Measurements from ENCODE around the gene SLC37A2. TPM values are rescaled to one million over a fixed set of nuclear protein-coding genes. Genes with fewer than 3 reads are reported as not detected.

Gene SLC37A2
- total RNA-seq, 1 experiment from 2014 or later = 5.2 TPM

- Mint-ChIP-seq H3K4me3 (ENCODE audit: unreplicated experiment) (peak overlapping the region; percentile 98), H3K27me3 (ENCODE audit: insufficient read depth, unreplicated experiment) (no peaks in the 10 kb centered on the region), H3K36me3 (ENCODE audit: insufficient read depth, unreplicated experiment) (no peaks in the 10 kb centered on the region), H3K9me3 (ENCODE audit: unreplicated experiment) (peaks cover 8% of the 10 kb centered on the region), H3K27ac (ENCODE audit: low read depth, unreplicated experiment) (peak overlapping the region; percentile 96), H3K4me1 (ENCODE audit: insufficient read depth, unreplicated experiment) (peaks cover 5% of the 10 kb centered on the region)
- BruUV-seq (replicated peaks) = TSS peak; percentile 85
- no peak for TF ChIP-seq CTCF (IDR thresholded peaks at IDR 0.05; ENCODE audit: unreplicated experiment)
- no peak for DNase-seq (ENCODE audit: unreplicated experiment)
- CTCF ChIA-PET = interaction anchor here (0.6 to 4.6 kb wide), 12 partner anchors 12 to 319 kb away, joined by 3 to 37 read pairs (median 4); no protein-coding TSS in a partner anchor
- intact Hi-C loops (cut with micrococcal nuclease) = loop anchor here (5.0 kb wide), 1 partner anchor 50 kb away; the partner anchor contains the start of gene SLC37A2
- POLR2A ChIA-PET = interaction anchor here (0.6 to 2.9 kb wide), 18 partner anchors 9 to 895 kb away, joined by 3 to 15 read pairs (median 4); partner anchors contain the start of gene CCDC15
Observed at GRCh38 chr11:125112208-125112604, 49.1 kb downstream of the SLC37A2 start.

GRCh38 chr11:125114518-125114917 is 51.4 kb downstream of the SLC37A2 start:
- no peak overlapping the region for H3K4me3 Mint-ChIP-seq (ENCODE audit: unreplicated experiment)
- H3K27ac Mint-ChIP-seq (ENCODE audit: low read depth, unreplicated experiment) = no peak overlapping the region
- intact Hi-C loops (cut with micrococcal nuclease) = loop anchor here (5.0 kb wide), 1 partner anchor 52 kb away; the partner anchor contains the start of gene SLC37A2
- ChIA-PET POLR2A (no interaction called here), CTCF (interaction anchor here (0.7 to 4.2 kb wide), 2 partner anchors 9 to 15 kb away, joined by 3 to 14 read pairs; no protein-coding TSS in a partner anchor)
- H3K27me3 Mint-ChIP-seq (ENCODE audit: insufficient read depth, unreplicated experiment) = no peaks in the 10 kb centered on the region
- peaks cover 5% of the 10 kb centered on the region for H3K4me1 Mint-ChIP-seq (ENCODE audit: insufficient read depth, unreplicated experiment)
- no peaks in the 10 kb centered on the region for H3K36me3 Mint-ChIP-seq (ENCODE audit: insufficient read depth, unreplicated experiment)
- TF ChIP-seq CTCF (IDR thresholded peaks at IDR 0.05; ENCODE audit: unreplicated experiment) = no peak
- DNase-seq (ENCODE audit: unreplicated experiment) = no peak
- peaks cover 8% of the 10 kb centered on the region for H3K9me3 Mint-ChIP-seq (ENCODE audit: unreplicated experiment)
- BruUV-seq (replicated peaks) = no TSS peak

GRCh38 chr11:125117429-125117828 is 54.3 kb downstream of the SLC37A2 start:
- DNase-seq (ENCODE audit: unreplicated experiment) = no peak
- ChIA-PET CTCF (interaction anchor here (0.9 to 1.5 kb wide), 3 partner anchors 24 to 147 kb away, joined by 3 to 8 read pairs (median 4); no protein-coding TSS in a partner anchor), POLR2A (interaction anchor here (0.6 to 1.2 kb wide), 2 partner anchors 25 to 33 kb away, joined by 3 read pairs; no protein-coding TSS in a partner anchor)
- no peak overlapping the region for H3K27ac Mint-ChIP-seq (ENCODE audit: low read depth, unreplicated experiment)
- H3K4me3 Mint-ChIP-seq (ENCODE audit: unreplicated experiment) = no peak overlapping the region
- no peaks in the 10 kb centered on the region for H3K4me1 Mint-ChIP-seq (ENCODE audit: insufficient read depth, unreplicated experiment)
- intact Hi-C loops (cut with micrococcal nuclease) = no loop called here
- H3K9me3 Mint-ChIP-seq (ENCODE audit: unreplicated experiment) = peaks cover 8% of the 10 kb centered on the region
- no peaks in the 10 kb centered on the region for H3K27me3 Mint-ChIP-seq (ENCODE audit: insufficient read depth, unreplicated experiment)
- TF ChIP-seq CTCF (IDR thresholded peaks at IDR 0.05; ENCODE audit: unreplicated experiment) = no peak
- no peaks in the 10 kb centered on the region for H3K36me3 Mint-ChIP-seq (ENCODE audit: insufficient read depth, unreplicated experiment)
- no TSS peak for BruUV-seq (replicated peaks)

DNA sequence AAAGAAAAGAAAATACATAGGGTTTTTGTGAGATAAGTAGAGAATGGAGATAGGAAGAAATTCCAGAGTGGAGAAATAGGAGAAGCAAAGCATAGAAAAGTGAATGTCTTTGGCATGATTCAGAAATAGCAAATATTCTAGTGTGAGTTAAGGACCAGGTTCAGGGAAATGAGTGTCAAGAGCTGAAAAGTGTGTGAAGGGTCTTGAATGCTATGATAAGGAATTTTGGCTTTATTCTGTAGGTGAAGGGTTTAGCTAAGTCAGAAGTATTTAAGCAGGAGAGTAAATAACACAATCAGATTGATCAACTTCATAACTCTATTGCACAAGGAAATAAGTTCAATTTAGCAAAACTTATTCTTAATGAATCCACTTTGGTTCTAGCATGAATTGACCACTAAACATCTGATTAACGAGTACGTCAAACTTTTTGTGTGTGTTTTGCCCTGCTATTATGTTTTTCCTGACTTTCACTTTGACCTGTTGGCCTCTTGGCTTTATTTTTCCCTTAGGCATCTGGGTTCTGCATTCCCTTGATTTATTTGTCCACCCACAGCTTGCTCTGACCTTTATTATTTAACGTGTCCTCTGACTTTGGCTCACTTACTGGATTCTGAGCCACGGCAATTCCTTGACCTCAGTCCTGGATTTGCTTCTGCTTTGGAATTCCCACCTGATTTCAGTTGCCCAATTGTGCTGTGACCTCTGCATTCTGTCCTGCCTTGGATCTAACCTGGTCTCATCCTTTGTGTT is 60.3 kb downstream of the SLC37A2 start:
- Mint-ChIP-seq H3K27me3 (ENCODE audit: insufficient read depth, unreplicated experiment) (no peaks in the 10 kb centered on the region), H3K36me3 (ENCODE audit: insufficient read depth, unreplicated experiment) (no peaks in the 10 kb centered on the region), H3K27ac (ENCODE audit: low read depth, unreplicated experiment) (no peak overlapping the region), H3K4me3 (ENCODE audit: unreplicated experiment) (no peak overlapping the region), H3K9me3 (ENCODE audit: unreplicated experiment) (no peaks in the 10 kb centered on the region), H3K4me1 (ENCODE audit: insufficient read depth, unreplicated experiment) (no peaks in the 10 kb centered on the region)
- CTCF ChIA-PET = interaction anchor here (1.0 to 3.5 kb wide), 5 partner anchors 11 to 152 kb away, joined by 3 to 34 read pairs (median 8); partner anchors contain the start of gene TMEM218
- intact Hi-C loops (cut with micrococcal nuclease) = no loop called here
- BruUV-seq (replicated peaks) = no TSS peak
- no peak for DNase-seq (ENCODE audit: unreplicated experiment)
- POLR2A ChIA-PET = interaction anchor here (0.7 to 1.3 kb wide), 2 partner anchors 11 to 132 kb away, joined by 3 read pairs; no protein-coding TSS in a partner anchor
- no peak for TF ChIP-seq CTCF (IDR thresholded peaks at IDR 0.05; ENCODE audit: unreplicated experiment)

Measured in MCF 10A (cell line).